Coronary artery (tissue), 2 donors: ENCODE results near the gene ATAD3B.

Experiments
- DNase-seq: peaks from one replicate; pipeline ENCODE4 v3.0.0-alpha.2; 2017; ENCODE audit warnings: low spot score
- H3K27ac ChIP-seq, 2 donors: fragments of 200-600 bp; sonication (generic); one replicate each; pipeline ENCODE4 v1.5.1; 2016 to 2019
- H3K4me3 ChIP-seq: fragments of 200-600 bp; sonication (generic); 2 replicates; pipeline ENCODE4 v1.5.1; 2016; ENCODE audit warnings: mild to moderate bottlenecking, moderate library complexity
- TF ChIP-seq, protein P1 (sequence below): fragments of 200-600 bp; sonication (generic); IDR thresholded peaks from one replicate; pipeline ENCODE4 v1.5.1; 2019; ENCODE audit warnings: antibody characterized with exemption

ATAD3B gene

DNA sequence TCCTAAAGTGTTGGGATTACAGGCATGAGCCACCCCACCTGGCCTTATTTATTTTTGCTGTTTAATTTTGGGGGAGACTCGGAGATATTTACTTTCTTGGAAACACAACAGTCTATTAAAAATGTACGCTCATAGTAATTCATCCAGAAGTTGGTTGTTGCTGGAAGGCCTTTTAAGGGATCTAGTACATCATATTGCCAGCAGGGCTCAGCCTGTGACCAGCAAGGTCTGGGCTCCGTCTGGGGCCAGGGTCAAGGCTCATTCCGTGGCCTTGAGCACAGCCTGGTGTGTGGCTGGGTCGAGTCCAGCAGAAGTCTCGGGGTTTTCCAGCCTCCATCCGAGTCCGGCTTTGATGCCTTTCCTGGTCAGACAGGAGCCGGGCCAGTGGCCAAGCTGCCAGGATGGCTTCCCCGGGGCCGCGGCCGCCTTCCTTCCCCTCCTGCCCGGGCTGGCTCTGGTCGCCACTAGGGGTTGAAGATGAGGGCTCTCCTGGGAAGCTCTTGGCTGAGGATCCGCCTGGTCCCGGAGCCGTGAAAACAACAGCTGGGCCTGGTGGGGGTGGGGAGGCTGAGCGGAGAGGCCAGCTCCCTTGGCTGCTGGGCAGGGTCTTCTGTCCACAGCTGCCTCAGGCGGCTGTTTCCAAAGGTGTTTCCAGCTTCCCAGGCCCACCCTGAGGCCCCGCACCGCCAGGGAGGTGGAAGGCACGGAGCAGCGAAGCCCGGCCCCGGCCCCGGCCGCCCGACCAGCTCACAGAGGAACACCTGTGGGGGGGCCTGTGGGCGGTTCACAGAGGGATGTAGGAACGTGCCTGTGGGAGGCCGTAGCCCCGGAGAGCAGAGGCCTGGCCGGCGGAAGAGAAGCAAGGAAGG, 41.2 kb upstream of the ATAD3B start:
- Histone ChIP-seq H3K27ac (peak overlapping the region; percentile 82 to 88), H3K4me3 (peak overlapping the region; percentile 39)
- TF ChIP-seq, protein P1, sequence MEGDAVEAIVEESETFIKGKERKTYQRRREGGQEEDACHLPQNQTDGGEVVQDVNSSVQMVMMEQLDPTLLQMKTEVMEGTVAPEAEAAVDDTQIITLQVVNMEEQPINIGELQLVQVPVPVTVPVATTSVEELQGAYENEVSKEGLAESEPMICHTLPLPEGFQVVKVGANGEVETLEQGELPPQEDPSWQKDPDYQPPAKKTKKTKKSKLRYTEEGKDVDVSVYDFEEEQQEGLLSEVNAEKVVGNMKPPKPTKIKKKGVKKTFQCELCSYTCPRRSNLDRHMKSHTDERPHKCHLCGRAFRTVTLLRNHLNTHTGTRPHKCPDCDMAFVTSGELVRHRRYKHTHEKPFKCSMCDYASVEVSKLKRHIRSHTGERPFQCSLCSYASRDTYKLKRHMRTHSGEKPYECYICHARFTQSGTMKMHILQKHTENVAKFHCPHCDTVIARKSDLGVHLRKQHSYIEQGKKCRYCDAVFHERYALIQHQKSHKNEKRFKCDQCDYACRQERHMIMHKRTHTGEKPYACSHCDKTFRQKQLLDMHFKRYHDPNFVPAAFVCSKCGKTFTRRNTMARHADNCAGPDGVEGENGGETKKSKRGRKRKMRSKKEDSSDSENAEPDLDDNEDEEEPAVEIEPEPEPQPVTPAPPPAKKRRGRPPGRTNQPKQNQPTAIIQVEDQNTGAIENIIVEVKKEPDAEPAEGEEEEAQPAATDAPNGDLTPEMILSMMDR: no peak
- DNase-seq: no peak

DNA sequence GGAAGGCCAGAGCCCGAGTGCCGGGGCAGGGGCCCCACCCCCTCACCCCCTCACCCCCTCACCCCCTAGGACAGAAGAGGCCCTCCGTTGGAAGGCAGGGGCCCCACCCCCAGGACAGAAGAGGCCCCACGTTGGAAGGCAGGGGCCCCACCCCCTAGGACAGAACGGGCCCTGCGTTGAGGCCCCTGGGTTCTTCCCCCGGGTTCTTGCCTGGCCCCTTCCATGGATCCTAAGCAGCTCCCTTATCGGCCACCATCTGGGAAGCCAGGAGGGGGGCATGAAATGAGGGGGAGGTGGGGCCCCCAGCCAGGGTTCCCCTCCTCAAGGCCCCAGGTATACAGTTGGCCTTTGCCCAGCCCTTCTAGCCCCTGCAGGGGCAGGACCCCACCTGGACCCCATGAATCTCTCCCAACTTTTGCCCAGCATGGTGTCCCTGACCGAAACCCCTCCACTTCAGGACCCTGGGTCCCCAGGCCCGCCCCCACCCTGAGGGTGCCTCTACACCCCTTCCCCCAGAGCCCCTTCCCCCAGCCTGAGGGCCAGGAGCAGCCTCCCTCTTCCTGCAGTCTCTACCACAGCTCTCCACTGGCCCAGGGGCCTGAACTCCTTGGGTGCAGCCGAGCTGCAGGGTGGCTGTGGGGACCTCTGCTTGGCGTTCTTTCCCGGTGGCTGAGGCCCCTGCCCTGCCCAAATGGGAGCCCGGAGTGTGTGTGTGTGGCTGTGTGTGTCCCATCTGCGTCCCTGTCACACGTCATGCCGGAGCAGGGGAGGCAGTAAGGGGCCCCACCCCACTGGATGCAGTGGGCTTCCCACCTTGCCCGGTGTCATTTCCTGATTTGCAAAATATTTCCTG, 40.3 kb upstream of the ATAD3B start:
- peak overlapping the region; percentile 39 for H3K4me3 ChIP-seq
- TF ChIP-seq, protein P1: no peak
- DNase-seq: no peak
- H3K27ac ChIP-seq: peak overlapping the region; percentile 82 to 88

DNA sequence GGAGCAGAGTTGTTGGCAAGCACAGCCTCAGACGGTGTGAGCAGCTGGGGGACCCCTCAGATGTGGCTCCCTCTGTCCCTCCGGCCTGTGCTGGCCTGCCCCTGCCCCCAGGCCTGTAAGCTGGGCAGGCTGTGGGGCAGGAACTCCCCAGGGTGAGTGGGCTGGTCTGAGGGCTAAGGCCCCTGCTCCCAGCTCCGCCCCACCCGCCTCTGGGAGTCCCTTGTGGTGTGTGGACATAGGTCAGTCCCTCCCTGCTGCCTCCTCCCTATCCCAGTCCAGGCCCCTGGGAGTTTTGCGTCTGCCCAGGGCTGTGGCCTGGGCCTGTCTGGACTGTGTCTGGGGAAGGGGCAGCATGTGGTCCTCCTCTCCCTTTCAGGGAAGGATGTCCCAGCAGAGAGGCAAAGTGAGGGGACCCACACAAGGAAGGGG, 39.7 kb upstream of the ATAD3B start:
- Histone ChIP-seq H3K27ac (peak overlapping the region; percentile 82 to 88), H3K4me3 (peak overlapping the region; percentile 9)
- DNase-seq: no peak
- TF ChIP-seq, protein P1: no peak

DNA sequence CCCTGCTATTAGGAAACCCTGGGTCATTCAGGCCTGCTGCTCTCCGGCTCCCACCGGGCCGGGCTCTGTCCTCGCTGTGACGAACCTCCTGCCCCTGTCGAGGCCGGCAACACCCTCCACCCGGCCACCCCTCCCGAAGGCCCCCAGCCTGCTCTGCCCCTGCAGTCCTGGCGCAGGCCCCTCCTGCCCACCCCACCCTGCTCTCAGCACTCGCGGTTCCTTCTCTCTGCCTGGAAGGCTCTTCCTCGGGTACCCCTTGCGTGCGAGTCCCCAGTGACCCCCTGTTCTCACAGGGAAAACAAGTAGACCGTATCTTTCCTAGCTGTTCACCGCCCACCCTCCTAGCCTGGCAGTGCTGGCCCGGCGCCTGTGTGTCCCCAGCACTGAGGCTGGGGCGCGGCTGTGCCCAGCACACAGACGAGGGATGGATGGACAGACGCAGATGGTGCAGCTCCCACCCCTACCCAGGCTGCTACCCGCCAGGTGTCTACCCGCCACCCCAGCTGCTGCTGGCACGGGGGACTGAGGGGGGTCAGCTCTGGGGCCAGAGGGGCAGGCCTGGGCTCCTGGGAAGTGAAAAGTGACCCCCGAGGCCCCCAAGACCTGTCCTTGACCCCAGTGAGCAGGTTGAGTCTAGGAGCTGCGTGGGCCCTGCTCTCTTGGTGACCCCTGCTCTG, 39.2 kb upstream of the ATAD3B start:
- DNase-seq: no peak
- peak overlapping the region; percentile 9 for H3K4me3 ChIP-seq
- H3K27ac ChIP-seq: peak overlapping the region; percentile 82 to 88
- TF ChIP-seq, protein P1: no peak

DNA sequence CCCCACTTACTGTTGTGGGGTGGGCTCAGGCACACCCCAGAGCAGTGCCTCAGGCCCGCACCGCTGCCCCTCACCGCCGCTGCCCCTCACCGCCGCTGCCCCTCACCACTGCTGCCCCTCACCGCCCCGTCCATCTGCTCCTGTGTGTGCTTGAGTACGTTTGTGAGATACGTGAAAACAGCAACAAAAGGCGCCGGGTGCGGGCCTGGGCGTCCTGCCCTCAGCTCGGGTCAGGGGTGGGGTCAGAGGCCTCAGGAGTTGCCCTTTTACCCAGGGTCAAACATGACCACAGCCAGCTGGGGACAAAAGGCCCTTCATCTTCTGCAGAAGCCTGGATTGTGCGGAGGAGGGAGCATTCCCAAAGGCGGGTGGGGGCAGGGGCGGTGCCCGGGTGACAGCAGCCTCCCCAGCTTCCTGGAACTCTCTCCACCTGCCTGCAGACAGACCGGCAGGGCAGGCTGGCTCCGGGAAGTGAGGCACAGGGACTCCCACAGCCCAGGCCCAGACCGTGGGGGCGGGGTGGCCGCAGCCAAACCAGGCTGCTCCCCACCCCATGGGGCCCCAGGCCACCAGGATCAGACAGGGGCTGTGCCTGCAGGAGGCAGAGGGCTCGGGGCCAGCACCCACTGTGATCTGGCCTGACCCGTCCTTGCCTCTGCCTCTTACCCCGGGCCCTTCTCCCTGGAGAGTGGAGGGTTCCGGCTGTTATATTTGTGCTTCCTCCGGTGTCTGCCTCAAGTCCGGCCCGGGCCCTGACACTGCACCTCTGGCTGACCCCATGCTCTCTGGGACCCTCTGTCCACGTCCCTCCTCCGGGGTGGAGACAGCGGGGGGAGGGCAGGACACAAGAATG, 38.4 kb upstream of the ATAD3B start:
- Histone ChIP-seq H3K27ac (peak overlapping the region; percentile 38 to 88), H3K4me3 (peak overlapping the region; percentile 72)
- no peak for DNase-seq
- TF ChIP-seq, protein P1: no peak

DNA sequence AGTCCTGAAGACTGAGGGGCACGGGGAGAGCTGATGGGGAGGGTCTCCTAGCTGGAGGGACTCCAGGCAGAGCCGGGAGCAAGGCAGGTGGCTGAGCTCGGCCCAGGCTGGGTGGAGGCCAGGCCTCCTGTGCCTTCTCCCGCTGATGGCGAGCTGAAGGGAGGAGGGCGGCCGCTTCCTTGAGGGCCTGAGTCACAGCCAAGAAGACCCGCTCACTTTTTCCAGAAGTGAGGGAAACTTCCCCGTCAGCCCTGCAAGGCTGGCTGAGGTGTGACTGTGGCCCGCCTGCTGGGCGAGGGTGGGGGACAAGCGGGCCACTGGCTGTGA, 37.8 kb upstream of the ATAD3B start:
- TF ChIP-seq, protein P1: no peak
- Histone ChIP-seq H3K4me3 (peak overlapping the region; percentile 72), H3K27ac (peak overlapping the region; percentile 38 to 88)
- DNase-seq: no peak
